Choroid plexus epithelial cell (primary cell): ENCODE results near the gene WFDC9.
"Not testable (repeated sequence)": the region's sequence is repeated elsewhere in the genome, so short reads cannot be mapped to it uniquely, and the experiment has no call there.

Experiments used
- DNase-seq: peaks from one replicate; pipeline ENCODE4 v3.0.0-alpha.2; 2010; ENCODE audit warnings: low read depth
- H3K4me3 ChIP-seq: 2 replicates; pipeline ENCODE4 v1.5.1; 2011; ENCODE audit warnings: low read depth, mild to moderate bottlenecking, control low read depth, low read length, moderate library complexity
- TF ChIP-seq, protein P1 (sequence below): conservative IDR thresholded peaks from 2 replicates; pipeline ENCODE4 v1.5.1; 2011; ENCODE audit warnings: low read depth, mild to moderate bottlenecking, control low read depth, inconsistent platforms, low read length, moderate library complexity

The WFDC9 gene

DNA sequence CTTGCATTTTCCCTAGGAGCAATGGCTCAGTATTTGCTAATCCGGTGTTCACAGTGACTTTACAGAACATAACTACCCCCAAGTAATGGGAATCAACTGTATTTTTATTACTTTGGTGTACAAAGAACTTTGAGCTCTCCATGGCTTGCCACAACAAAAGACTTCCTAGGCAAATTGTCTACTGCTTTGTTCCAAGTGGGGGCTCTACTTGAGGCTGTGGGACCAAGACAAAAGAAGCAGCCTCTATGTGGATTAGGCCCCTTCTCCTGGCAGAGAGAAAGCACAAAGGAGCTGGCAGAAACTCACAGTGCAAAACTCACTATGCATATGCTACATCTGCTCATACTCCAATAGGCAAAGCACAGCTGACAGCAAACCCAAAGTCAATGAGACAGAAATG lies 52.9 kb downstream of the WFDC9 start:
- no peak for DNase-seq
- no peak overlapping the region for H3K4me3 ChIP-seq
- TF ChIP-seq, protein P1, sequence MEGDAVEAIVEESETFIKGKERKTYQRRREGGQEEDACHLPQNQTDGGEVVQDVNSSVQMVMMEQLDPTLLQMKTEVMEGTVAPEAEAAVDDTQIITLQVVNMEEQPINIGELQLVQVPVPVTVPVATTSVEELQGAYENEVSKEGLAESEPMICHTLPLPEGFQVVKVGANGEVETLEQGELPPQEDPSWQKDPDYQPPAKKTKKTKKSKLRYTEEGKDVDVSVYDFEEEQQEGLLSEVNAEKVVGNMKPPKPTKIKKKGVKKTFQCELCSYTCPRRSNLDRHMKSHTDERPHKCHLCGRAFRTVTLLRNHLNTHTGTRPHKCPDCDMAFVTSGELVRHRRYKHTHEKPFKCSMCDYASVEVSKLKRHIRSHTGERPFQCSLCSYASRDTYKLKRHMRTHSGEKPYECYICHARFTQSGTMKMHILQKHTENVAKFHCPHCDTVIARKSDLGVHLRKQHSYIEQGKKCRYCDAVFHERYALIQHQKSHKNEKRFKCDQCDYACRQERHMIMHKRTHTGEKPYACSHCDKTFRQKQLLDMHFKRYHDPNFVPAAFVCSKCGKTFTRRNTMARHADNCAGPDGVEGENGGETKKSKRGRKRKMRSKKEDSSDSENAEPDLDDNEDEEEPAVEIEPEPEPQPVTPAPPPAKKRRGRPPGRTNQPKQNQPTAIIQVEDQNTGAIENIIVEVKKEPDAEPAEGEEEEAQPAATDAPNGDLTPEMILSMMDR: no peak

DNA sequence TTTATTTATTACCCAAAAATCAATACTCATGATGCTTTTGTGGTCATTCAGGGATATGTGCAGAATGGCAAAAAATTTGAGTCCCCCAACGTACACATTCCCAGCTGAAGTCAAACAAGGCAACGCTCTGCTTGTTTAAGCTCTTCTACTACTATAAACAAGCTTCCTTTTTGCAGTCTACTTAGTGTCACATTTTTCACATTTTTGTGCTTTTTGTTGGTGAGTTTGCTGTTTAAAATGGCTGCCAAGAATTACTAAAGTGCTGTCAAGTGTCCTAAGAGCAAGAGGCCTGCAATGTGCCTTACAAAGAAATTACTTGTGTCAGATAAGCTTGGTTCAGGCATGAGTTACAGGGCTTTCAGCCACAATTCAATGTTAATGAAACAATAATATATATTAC lies 54.1 kb downstream of the WFDC9 start:
- H3K4me3 ChIP-seq: no peak overlapping the region
- peak; percentile 39 for DNase-seq
- TF ChIP-seq, protein P1: no peak

DNA sequence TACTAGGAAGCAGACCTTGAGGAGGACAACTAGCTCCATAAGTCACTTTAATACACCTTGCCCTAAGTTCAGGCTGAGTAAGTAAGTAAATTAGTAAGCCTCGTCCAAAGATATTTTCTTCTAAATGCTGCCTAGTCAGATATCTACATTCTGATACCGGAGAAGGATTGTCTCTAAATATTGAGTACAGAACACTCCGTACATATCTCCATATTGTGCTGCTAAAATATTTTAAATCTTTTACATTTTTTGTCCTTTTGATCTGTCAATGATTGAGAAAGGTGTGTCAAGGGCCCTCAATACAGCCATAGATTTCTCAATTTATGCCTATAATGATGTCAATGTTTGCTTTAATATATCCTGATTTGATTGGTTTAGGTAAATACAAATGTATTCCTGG lies 55.2 kb downstream of the WFDC9 start:
- no peak for DNase-seq
- H3K4me3 ChIP-seq: no peak overlapping the region
- TF ChIP-seq, protein P1: no peak

DNA sequence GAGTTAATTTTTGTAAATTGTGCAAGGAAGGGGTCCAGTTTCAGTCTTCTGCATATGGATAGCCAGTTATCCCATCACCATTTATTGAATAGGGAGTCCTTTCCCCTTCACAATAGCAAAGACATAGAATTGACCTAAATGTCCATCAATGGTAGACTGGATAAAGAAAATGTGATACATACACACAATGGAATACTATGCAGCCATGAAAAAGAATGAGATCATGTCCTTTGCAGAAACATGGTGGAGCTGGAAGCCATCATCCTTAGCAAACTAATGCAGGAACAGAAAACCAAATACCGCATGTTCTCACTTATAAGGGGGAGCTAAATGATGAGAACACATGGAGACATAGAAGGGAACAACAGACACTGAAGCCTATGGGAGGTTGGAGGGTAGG lies 61.4 kb downstream of the WFDC9 start:
- not testable (repeated sequence) for DNase-seq, H3K4me3 ChIP-seq

DNA sequence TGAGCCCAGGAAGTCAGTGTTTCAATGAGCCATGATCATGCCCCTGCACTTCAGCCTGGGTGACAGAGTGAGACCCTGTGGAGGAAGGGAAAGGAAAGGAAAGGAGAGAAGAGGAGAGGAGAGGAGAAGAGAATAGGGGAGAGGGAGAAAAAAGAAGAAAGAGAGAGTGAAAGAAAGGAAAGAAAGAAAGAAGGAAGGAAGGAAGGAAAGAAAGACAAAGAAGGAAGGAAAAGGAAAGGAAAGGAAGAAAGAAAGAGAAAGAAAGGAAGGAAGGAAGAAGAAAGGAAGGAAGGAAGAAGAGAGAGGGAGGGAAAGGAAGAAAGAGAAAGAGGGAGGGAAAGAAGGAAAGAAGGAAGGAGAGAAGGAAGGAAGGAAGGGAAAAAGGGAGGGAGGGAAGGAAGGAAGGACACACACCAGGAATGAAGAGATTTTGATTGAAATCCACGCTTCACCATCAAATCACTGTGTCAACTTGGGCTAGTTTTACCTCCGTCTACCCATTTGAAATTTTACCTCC lies 66.3 kb downstream of the WFDC9 start:
- no peak for DNase-seq
- TF ChIP-seq, protein P1: no peak
- no peak overlapping the region for H3K4me3 ChIP-seq
